ENCODE data around the gene APBA1.

DNA sequence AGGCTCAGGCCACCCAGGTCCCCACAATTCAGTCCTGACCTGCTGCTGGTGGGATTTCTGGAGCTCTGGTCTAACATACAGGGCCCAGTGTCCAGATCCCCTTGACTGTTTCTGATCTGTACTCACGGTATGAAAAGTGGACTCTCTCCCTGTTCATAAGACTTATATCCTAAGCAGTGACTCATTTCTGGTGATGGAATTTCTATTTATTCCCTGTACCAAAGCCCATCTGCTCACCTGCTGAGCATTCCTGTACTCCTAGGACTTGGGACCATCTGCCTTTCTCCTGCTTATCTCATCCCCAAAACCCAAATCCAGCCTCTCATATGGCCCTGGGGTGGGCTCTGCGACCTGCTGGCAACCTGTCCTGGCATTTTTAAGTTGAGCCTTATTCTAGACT is 86.6 kb downstream of the APBA1 start:
- TF ChIP-seq, protein P1, sequence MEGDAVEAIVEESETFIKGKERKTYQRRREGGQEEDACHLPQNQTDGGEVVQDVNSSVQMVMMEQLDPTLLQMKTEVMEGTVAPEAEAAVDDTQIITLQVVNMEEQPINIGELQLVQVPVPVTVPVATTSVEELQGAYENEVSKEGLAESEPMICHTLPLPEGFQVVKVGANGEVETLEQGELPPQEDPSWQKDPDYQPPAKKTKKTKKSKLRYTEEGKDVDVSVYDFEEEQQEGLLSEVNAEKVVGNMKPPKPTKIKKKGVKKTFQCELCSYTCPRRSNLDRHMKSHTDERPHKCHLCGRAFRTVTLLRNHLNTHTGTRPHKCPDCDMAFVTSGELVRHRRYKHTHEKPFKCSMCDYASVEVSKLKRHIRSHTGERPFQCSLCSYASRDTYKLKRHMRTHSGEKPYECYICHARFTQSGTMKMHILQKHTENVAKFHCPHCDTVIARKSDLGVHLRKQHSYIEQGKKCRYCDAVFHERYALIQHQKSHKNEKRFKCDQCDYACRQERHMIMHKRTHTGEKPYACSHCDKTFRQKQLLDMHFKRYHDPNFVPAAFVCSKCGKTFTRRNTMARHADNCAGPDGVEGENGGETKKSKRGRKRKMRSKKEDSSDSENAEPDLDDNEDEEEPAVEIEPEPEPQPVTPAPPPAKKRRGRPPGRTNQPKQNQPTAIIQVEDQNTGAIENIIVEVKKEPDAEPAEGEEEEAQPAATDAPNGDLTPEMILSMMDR (conservative IDR thresholded peaks at IDR 0.05 in 1 of 2, IDR thresholded peaks at IDR 0.05 in 1 of 2; ENCODE audit: extremely low read depth in 1 of 2, insufficient read depth in 1 of 2, low read depth in 1 of 2, low read length in 2 of 2), result no peak
- no peak for TF ChIP-seq EZH2 (IDR thresholded peaks at IDR 0.05; ENCODE audit: borderline replicate concordance, low read length)
